OCI-LY1 (cell line): Measurements from ENCODE around the gene CAMK2A.

ENCODE experiments used
- H2AFZ ChIP-seq: fragments of 200-600 bp; sonication (generic), shearing (Covaris generic); 2 replicates; pipeline ENCODE4 v1.6.0; 2014; ENCODE audit warnings: antibody characterized with exemption, mild to moderate bottlenecking, low read length
- H3F3A ChIP-seq: fragments of 200-600 bp; sonication (generic), shearing (Covaris generic); 2 replicates; pipeline ENCODE4 v1.6.0; 2014; ENCODE audit warnings: mild to moderate bottlenecking, antibody characterized with exemption, low read length, moderate library complexity; ENCODE audit not compliant: insufficient read depth
- H3K27ac ChIP-seq: fragments of 200-600 bp; sonication (generic); 2 replicates; pipeline ENCODE4 v1.5.1; 2014; ENCODE audit warnings: low read length, mixed run types, mild to moderate bottlenecking, low read depth; ENCODE audit not compliant: poor library complexity, severe bottlenecking
- H3K27me3 ChIP-seq: fragments of 200-600 bp; sonication (generic); 2 replicates; pipeline ENCODE4 v1.6.0; 2014; ENCODE audit warnings: antibody characterized with exemption, mild to moderate bottlenecking, low read length, moderate library complexity; ENCODE audit not compliant: insufficient read depth
- H3K36me3 ChIP-seq: fragments of 200-600 bp; sonication (generic); 2 replicates; pipeline ENCODE4 v1.6.1; 2014; ENCODE audit warnings: mild to moderate bottlenecking, antibody characterized with exemption, low read length, moderate library complexity, mixed read lengths; ENCODE audit not compliant: insufficient read depth
- H3K4me1 ChIP-seq: fragments of 200-600 bp; sonication (generic); 2 replicates; pipeline ENCODE4 v1.5.1; 2014; ENCODE audit warnings: mild to moderate bottlenecking, low read length, moderate library complexity; ENCODE audit not compliant: insufficient read depth, severe bottlenecking
- H3K4me2 ChIP-seq: fragments of 200-600 bp; sonication (generic), shearing (Covaris generic); 2 replicates; pipeline ENCODE4 v1.6.1; 2014; ENCODE audit warnings: low read length
- H3K4me3 ChIP-seq: fragments of 200-600 bp; sonication (generic); 2 replicates; pipeline ENCODE4 v1.5.1; 2014; ENCODE audit warnings: low read length, low read depth, mild to moderate bottlenecking, mixed read lengths; ENCODE audit not compliant: poor library complexity, severe bottlenecking
- H3K79me2 ChIP-seq: fragments of 200-600 bp; shearing (Covaris generic); 2 replicates; pipeline ENCODE4 v1.6.1; 2016; ENCODE audit warnings: mixed run types, low read length, mixed read lengths; ENCODE audit not compliant: insufficient read depth
- H3K9ac ChIP-seq: fragments of 200-600 bp; sonication (generic), shearing (Covaris generic); 2 replicates; pipeline ENCODE4 v1.6.1; 2014; ENCODE audit warnings: mild to moderate bottlenecking, low read length, mixed read lengths
- H3K9me2 ChIP-seq: fragments of 200-600 bp; sonication (generic), shearing (Covaris generic); 2 replicates; pipeline ENCODE4 v1.6.1; 2014; ENCODE audit warnings: low read depth, mild to moderate bottlenecking, low read length, mixed read lengths
- H3K9me3 ChIP-seq: fragments of 200-600 bp; shearing (Covaris generic); 2 replicates; pipeline ENCODE4 v1.6.1; 2014; ENCODE audit warnings: low read length, mixed read lengths
- H4K20me1 ChIP-seq: fragments of 200-600 bp; sonication (generic), shearing (Covaris generic); 2 replicates; pipeline ENCODE4 v1.6.0; 2016; ENCODE audit warnings: mild to moderate bottlenecking, low read length; ENCODE audit not compliant: insufficient read depth
- EZH2 ChIP-seq: fragments of 200-600 bp; sonication (generic), shearing (Covaris generic); IDR thresholded peaks from 2 replicates; pipeline ENCODE4 v1.8.0; 2017; ENCODE audit warnings: borderline replicate concordance, mixed run types, mild to moderate bottlenecking, antibody characterized with exemption, low read length, moderate library complexity, mixed read lengths
- TF ChIP-seq, protein P1 (sequence below): fragments of 200-600 bp; sonication (generic), shearing (Covaris generic); IDR thresholded peaks from 2 replicates; pipeline ENCODE4 v1.5.1; 2017; ENCODE audit warnings: mild to moderate bottlenecking, antibody characterized with exemption, low read length, moderate library complexity, mixed read lengths

CAMK2A gene

GRCh38 chr5:150258130-150258529 is 31.4 kb downstream of the CAMK2A start:
- Histone ChIP-seq H3K4me3 (no peak overlapping the region), H4K20me1 (no peaks in the 10 kb centered on the region), H3K36me3 (no peaks in the 10 kb centered on the region), H3K9ac (no peak overlapping the region), H3K9me2 (no peaks in the 10 kb centered on the region), H3K79me2 (no peaks in the 10 kb centered on the region), H3K27me3 (no peaks in the 10 kb centered on the region; the same call in 1 of the 2 replicates), H3K27ac (no peak overlapping the region), H3K4me2 (no peak overlapping the region), H3K9me3 (no peaks in the 10 kb centered on the region), H2AFZ (no peak overlapping the region), H3K4me1 (no peaks in the 10 kb centered on the region), H3F3A (no peaks in the 10 kb centered on the region)
- TF ChIP-seq, protein P1, sequence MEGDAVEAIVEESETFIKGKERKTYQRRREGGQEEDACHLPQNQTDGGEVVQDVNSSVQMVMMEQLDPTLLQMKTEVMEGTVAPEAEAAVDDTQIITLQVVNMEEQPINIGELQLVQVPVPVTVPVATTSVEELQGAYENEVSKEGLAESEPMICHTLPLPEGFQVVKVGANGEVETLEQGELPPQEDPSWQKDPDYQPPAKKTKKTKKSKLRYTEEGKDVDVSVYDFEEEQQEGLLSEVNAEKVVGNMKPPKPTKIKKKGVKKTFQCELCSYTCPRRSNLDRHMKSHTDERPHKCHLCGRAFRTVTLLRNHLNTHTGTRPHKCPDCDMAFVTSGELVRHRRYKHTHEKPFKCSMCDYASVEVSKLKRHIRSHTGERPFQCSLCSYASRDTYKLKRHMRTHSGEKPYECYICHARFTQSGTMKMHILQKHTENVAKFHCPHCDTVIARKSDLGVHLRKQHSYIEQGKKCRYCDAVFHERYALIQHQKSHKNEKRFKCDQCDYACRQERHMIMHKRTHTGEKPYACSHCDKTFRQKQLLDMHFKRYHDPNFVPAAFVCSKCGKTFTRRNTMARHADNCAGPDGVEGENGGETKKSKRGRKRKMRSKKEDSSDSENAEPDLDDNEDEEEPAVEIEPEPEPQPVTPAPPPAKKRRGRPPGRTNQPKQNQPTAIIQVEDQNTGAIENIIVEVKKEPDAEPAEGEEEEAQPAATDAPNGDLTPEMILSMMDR, result no peak
- no peak for TF ChIP-seq EZH2

DNA sequence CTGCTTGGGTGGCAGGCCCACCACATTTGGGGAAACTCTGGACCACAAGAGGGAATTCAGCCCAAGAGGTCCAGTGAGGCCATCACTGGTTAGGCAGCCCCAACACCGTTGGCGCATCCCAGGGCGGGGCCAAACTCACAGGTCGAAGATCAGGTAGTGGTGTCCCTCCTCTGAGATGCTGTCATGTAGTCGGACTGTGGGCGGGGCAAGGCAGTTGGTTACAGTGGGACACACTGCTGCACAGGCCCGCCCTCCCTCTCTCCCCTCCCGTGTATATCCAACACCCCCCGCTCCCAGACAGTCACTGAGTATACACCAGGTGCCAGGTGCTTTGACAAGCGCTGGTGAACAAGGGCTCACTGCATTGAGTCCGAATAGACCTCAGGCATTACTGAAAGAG is 32.1 kb downstream of the CAMK2A start:
- Histone ChIP-seq H2AFZ (no peak overlapping the region), H3K9me3 (no peaks in the 10 kb centered on the region), H3K36me3 (no peaks in the 10 kb centered on the region), H3K79me2 (no peaks in the 10 kb centered on the region), H3K4me2 (no peak overlapping the region), H3K4me3 (no peak overlapping the region), H3K9ac (no peak overlapping the region), H3K27me3 (no peaks in the 10 kb centered on the region; the same call in none of the 2 replicates), H3F3A (no peaks in the 10 kb centered on the region), H3K27ac (no peak overlapping the region), H3K4me1 (no peaks in the 10 kb centered on the region), H4K20me1 (no peaks in the 10 kb centered on the region), H3K9me2 (no peaks in the 10 kb centered on the region)
- no peak for TF ChIP-seq EZH2
- TF ChIP-seq, protein P1, result no peak

GRCh38 chr5:150256410-150257064 is 33.0 kb downstream of the CAMK2A start:
- no peaks in the 10 kb centered on the region for H3K36me3 ChIP-seq
- no peak overlapping the region for H3K4me3 ChIP-seq
- no peaks in the 10 kb centered on the region for H3F3A ChIP-seq
- H3K9me2 ChIP-seq, result no peaks in the 10 kb centered on the region
- no peaks in the 10 kb centered on the region for H3K79me2 ChIP-seq
- H4K20me1 ChIP-seq, result no peaks in the 10 kb centered on the region
- no peaks in the 10 kb centered on the region; the same call in none of the 2 replicates for H3K27me3 ChIP-seq
- no peak overlapping the region for H3K27ac ChIP-seq
- TF ChIP-seq, protein P1, result no peak
- TF ChIP-seq EZH2, result no peak
- H3K9ac ChIP-seq, result no peak overlapping the region
- no peaks in the 10 kb centered on the region for H3K4me1 ChIP-seq
- no peak overlapping the region for H2AFZ ChIP-seq
- no peaks in the 10 kb centered on the region for H3K9me3 ChIP-seq
- H3K4me2 ChIP-seq, result no peak overlapping the region
